BE2C (cell line): ENCODE results near the gene PLCB4.
"Not testable (repeated sequence)": the region's sequence is repeated elsewhere in the genome, so short reads cannot be mapped to it uniquely, and the experiment has no call there.

Source experiments
- DNase-seq: peaks from one replicate; pipeline ENCODE4 v3.0.0-alpha.2; 2020
- H3K27me3 ChIP-seq: fragments of 250-450 bp; sonication (Bioruptor Pico); 2 replicates; pipeline ENCODE4 v1.5.1; 2020; ENCODE audit warnings: mild to moderate bottlenecking
- H3K36me3 ChIP-seq: fragments of 250-450 bp; sonication (Bioruptor Pico); 2 replicates; pipeline ENCODE4 v1.5.1; 2020; ENCODE audit warnings: mild to moderate bottlenecking
- H3K4me1 ChIP-seq: fragments of 250-450 bp; sonication (Bioruptor Pico); 2 replicates; pipeline ENCODE4 v1.5.1; 2020
- H3K4me3 ChIP-seq: 2 replicates; pipeline ENCODE4 v1.5.1; 2011; ENCODE audit warnings: low read depth, low read length
- H3K9me3 ChIP-seq: fragments of 250-450 bp; sonication (Bioruptor Pico); 2 replicates; pipeline ENCODE4 v1.5.1; 2020
- TF ChIP-seq, protein P1 (sequence below): IDR thresholded peaks from 2 replicates; pipeline ENCODE4 v1.5.1; 2012; ENCODE audit warnings: mild to moderate bottlenecking, low read depth, low read length

Gene PLCB4

GRCh38 chr20:9146649-9147048, 77.8 kb downstream of the PLCB4 start:
- Histone ChIP-seq H3K27me3 (no peaks in the 10 kb centered on the region), H3K9me3 (no peaks in the 10 kb centered on the region), H3K36me3 (peaks cover 4% of the 10 kb centered on the region; the same call in 1 of the 2 replicates), H3K4me3 (no peak overlapping the region), H3K4me1 (peaks cover 12% of the 10 kb centered on the region)
- DNase-seq = no peak
- TF ChIP-seq, protein P1, sequence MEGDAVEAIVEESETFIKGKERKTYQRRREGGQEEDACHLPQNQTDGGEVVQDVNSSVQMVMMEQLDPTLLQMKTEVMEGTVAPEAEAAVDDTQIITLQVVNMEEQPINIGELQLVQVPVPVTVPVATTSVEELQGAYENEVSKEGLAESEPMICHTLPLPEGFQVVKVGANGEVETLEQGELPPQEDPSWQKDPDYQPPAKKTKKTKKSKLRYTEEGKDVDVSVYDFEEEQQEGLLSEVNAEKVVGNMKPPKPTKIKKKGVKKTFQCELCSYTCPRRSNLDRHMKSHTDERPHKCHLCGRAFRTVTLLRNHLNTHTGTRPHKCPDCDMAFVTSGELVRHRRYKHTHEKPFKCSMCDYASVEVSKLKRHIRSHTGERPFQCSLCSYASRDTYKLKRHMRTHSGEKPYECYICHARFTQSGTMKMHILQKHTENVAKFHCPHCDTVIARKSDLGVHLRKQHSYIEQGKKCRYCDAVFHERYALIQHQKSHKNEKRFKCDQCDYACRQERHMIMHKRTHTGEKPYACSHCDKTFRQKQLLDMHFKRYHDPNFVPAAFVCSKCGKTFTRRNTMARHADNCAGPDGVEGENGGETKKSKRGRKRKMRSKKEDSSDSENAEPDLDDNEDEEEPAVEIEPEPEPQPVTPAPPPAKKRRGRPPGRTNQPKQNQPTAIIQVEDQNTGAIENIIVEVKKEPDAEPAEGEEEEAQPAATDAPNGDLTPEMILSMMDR = no peak

- Histone ChIP-seq H3K4me1 (peaks cover 12% of the 10 kb centered on the region), H3K36me3 (0 out of 2 replicates have a peak, but pooled peaks cover under 1% of the 10 kb centered on the region), H3K27me3 (no peaks in the 10 kb centered on the region), H3K4me3 (no peak overlapping the region), H3K9me3 (no peaks in the 10 kb centered on the region)
- no peak for DNase-seq
- TF ChIP-seq, protein P1 = no peak
These were observed 78.7 kb downstream of the PLCB4 start for GRCh38 chr20:9147547-9148024.

DNA sequence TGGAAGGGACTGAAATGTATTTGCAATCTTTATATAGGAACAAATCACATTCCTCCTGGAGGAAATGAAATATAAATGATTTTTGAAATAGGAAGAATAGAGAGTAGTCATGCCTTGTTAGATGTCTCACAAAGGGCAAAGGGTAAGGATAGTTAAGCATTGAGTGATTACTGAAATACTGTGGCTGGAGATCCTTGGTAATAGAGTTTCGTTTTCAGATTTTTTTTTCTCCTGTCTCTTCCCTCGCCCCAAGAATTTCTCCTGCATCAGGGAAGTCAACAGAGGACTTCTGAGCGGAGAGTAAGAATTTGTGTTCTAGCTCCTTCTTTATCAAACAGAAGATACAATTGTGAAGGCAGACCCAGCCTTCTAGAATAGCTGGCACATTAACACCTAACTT, 79.4 kb downstream of the PLCB4 start:
- Histone ChIP-seq H3K4me1 (peaks cover 12% of the 10 kb centered on the region), H3K36me3 (no peaks in the 10 kb centered on the region), H3K27me3 (no peaks in the 10 kb centered on the region), H3K9me3 (no peaks in the 10 kb centered on the region), H3K4me3 (no peak overlapping the region)
- DNase-seq = no peak
- TF ChIP-seq, protein P1 = no peak

DNA sequence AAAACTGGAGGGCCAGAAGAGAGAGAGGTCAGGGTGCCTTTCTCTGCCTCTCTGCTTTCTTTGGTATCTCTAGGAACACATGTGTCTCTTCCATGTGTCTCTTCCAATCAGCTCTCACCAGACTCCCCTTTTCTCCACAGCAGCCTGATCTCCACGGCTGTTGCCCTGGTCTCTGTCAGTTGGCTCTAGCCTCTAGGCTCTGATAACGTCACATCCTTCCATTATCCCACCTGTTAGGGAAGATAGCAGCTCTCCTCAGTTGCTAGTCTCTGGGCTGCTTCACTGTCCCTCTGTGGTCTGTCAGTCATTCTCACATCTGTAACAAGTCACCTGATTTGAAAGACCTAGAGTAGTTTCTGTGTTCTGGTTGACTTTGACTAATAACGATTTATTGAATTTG, 80.2 kb downstream of the PLCB4 start:
- no peak overlapping the region for H3K4me3 ChIP-seq
- TF ChIP-seq, protein P1 = no peak
- H3K9me3 ChIP-seq = no peaks in the 10 kb centered on the region
- peak; percentile 31 for DNase-seq
- H3K36me3 ChIP-seq = no peaks in the 10 kb centered on the region
- peaks cover 12% of the 10 kb centered on the region for H3K4me1 ChIP-seq
- no peaks in the 10 kb centered on the region for H3K27me3 ChIP-seq

GRCh38 chr20:9149796-9150195, 80.9 kb downstream of the PLCB4 start:
- no peak for DNase-seq
- Histone ChIP-seq H3K36me3 (no peaks in the 10 kb centered on the region), H3K4me3 (no peak overlapping the region), H3K9me3 (no peaks in the 10 kb centered on the region), H3K27me3 (no peaks in the 10 kb centered on the region), H3K4me1 (peaks cover 12% of the 10 kb centered on the region)
- TF ChIP-seq, protein P1 = no peak

DNA sequence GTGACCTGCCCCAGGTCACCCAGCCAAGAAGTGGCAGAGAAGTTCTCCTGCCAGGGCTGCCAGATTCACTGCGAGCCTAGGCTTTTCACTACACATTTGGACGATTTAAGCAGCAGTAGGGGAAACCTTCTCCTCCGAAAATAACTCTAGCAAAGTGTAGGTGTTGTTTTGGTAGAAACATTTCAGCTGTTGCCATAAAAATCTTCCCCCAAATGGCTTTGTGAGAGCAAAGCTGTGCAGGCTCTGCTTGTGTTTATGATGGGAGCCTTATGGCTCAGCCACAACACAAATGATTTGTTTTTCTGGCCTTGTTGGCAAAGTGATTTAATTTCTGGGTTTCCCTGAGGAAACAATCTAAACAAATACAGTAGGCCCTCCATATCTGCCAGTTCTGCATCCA, 81.8 kb downstream of the PLCB4 start:
- TF ChIP-seq, protein P1 = no peak
- peaks cover 12% of the 10 kb centered on the region for H3K4me1 ChIP-seq
- H3K27me3 ChIP-seq = no peaks in the 10 kb centered on the region
- H3K36me3 ChIP-seq = no peaks in the 10 kb centered on the region
- H3K9me3 ChIP-seq = no peaks in the 10 kb centered on the region
- DNase-seq = no peak
- no peak overlapping the region for H3K4me3 ChIP-seq

- not testable (repeated sequence) for H3K27me3 ChIP-seq, H3K36me3 ChIP-seq, H3K9me3 ChIP-seq, DNase-seq, H3K4me3 ChIP-seq
- H3K4me1 ChIP-seq = peaks cover 11% of the 10 kb centered on the region
These were observed 83.3 kb downstream of the PLCB4 start for GRCh38 chr20:9152139-9152538.
